Astrocyte of the spinal cord (primary cell): ENCODE results near the gene ANHX.

Experiments
- DNase-seq: peaks from one replicate; pipeline ENCODE4 v3.0.0; 2011; ENCODE audit warnings: low read depth, low spot score
- H3K4me3 ChIP-seq: 2 replicates; pipeline ENCODE4 v1.5.1; 2011; ENCODE audit warnings: low read depth, mild to moderate bottlenecking, low read length, moderate library complexity
- CTCF ChIP-seq: IDR thresholded peaks from 2 replicates; pipeline ENCODE4 v1.5.1; 2012; ENCODE audit warnings: low read depth, mild to moderate bottlenecking, low read length, inconsistent platforms
- in situ Hi-C: cut with HindIII; loops from 2 replicates; pipeline ENCODE4 v1.10.0; 2017; ENCODE audit warnings: low sequenced_read_pairs

Gene ANHX

DNA sequence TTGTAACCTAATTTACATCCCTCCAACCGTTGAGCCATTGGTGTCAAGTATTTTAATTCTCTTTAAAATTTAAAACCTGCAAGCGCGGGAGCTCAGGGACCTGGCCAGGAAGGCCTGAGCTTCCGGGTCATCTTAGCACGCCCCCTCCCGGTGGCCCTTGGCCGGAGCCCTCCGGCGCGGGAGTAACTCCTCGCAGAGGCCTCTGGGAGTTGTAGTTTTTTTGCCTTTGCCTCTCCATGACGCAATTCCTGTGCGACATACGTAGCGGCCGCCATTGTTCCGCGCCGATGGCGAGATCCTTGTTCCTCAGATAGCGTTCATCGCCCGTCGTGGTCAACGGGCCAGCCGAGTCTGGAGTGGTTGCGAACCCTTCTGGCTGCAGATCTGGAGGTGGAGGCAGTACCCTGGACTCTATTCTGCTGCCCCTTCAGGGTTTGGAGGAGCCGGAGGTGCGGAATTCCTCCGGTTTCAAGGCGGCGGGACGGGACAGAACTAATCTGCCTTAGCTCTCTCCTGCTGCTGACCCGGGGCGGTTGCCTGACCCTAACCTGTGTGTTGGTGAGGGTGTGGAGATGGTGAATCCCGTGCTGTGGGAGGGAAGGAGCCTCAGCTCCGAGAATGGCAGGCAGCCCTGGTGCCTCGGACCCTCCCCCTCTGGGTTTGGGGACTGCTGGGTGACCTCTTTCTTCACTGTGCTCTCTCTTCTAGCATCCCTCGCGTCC, 54.3 kb downstream of the ANHX start, which contains the start of gene ZNF268:
TSS of gene ZNF268 (plus strand) at position 258 of the 722 bp plus-strand sequence. CDS start 503 bp downstream, outside the sequence.
- peak; percentile 93 for TF ChIP-seq CTCF
- DNase-seq = peak; percentile 93
- H3K4me3 ChIP-seq = peak within 1 kb of the TSS; percentile 95
- in situ Hi-C loops = no loop called here

- no peak overlapping the region for H3K4me3 ChIP-seq
- no peak for DNase-seq
- in situ Hi-C loops = no loop called here
- no peak for TF ChIP-seq CTCF
Measured at GRCh38 chr12:133180669-133181068, 55.0 kb downstream of the ANHX start.

- H3K4me3 ChIP-seq = no peak overlapping the region
- TF ChIP-seq CTCF = no peak
- no peak for DNase-seq
- in situ Hi-C loops = no loop called here
Measured at GRCh38 chr12:133174901-133175300, 60.8 kb downstream of the ANHX start.

GRCh38 chr12:133172491-133172890, 63.2 kb downstream of the ANHX start:
- H3K4me3 ChIP-seq = no peak overlapping the region
- in situ Hi-C loops = no loop called here
- no peak for TF ChIP-seq CTCF
- no peak for DNase-seq
